Kidney epithelial cell (primary cell): ENCODE results near the gene FMNL2. TPM values are rescaled to one million over a fixed set of nuclear protein-coding genes. Genes with fewer than 3 reads are reported as not detected.
"Not testable (repeated sequence)": the region's sequence is repeated elsewhere in the genome, so short reads cannot be mapped to it uniquely, and the experiment has no call there.

Experiments
- DNase-seq: peaks from one replicate; pipeline ENCODE4 v3.0.0-alpha.2; 2010; ENCODE audit warnings: low read depth
- H3K27me3 ChIP-seq: 2 replicates; pipeline ENCODE4 v1.6.0; 2011; ENCODE audit warnings: low read length; ENCODE audit not compliant: control insufficient read depth, insufficient read depth
- H3K36me3 ChIP-seq: 2 replicates; pipeline ENCODE4 v1.5.1; 2011; ENCODE audit warnings: low read length; ENCODE audit not compliant: control insufficient read depth, insufficient read depth
- H3K4me3 ChIP-seq: 2 replicates; pipeline ENCODE4 v1.5.1; 2011; ENCODE audit warnings: low read depth, mild to moderate bottlenecking, control low read depth, low read length
- CTCF ChIP-seq: IDR thresholded peaks from 2 replicates; pipeline ENCODE4 v1.5.1; 2011; ENCODE audit warnings: mild to moderate bottlenecking, moderate library complexity, low read length, control low read depth, inconsistent platforms; ENCODE audit not compliant: insufficient read depth, poor library complexity, severe bottlenecking
- total RNA-seq: library from RNA; depleted of rRNA; stranded (reverse); fragments of >200 nt; gene quantifications from 2 replicates; pipeline ENCODE4 v1.2.3, GENCODE V29; 2015

FMNL2 gene
- total RNA-seq, 1 donor from 2014 or later, result 68.0 TPM

- H3K27me3 ChIP-seq, result no peaks in the 10 kb centered on the region
- H3K36me3 ChIP-seq, result no peaks in the 10 kb centered on the region
- H3K4me3 ChIP-seq, result no peak overlapping the region
- no peak for TF ChIP-seq CTCF
- DNase-seq, result no peak
Observed at GRCh38 chr2:152468899-152469692, 134.1 kb downstream of the FMNL2 start.

GRCh38 chr2:152470861-152471854 lies 136.2 kb downstream of the FMNL2 start:
- H3K4me3 ChIP-seq, result no peak overlapping the region
- no peaks in the 10 kb centered on the region for H3K36me3 ChIP-seq
- TF ChIP-seq CTCF, result no peak
- DNase-seq, result no peak
- no peaks in the 10 kb centered on the region for H3K27me3 ChIP-seq

- H3K4me3 ChIP-seq, result no peak overlapping the region
- H3K36me3 ChIP-seq, result no peaks in the 10 kb centered on the region
- no peak for TF ChIP-seq CTCF
- DNase-seq, result no peak
- H3K27me3 ChIP-seq, result no peaks in the 10 kb centered on the region
Observed at GRCh38 chr2:152472481-152472887, 137.5 kb downstream of the FMNL2 start.

- TF ChIP-seq CTCF, result no peak
- H3K36me3 ChIP-seq, result no peaks in the 10 kb centered on the region
- no peaks in the 10 kb centered on the region for H3K27me3 ChIP-seq
- no peak for DNase-seq
- H3K4me3 ChIP-seq, result no peak overlapping the region
Observed at GRCh38 chr2:152473151-152473857, 138.3 kb downstream of the FMNL2 start.

- not testable (repeated sequence) for H3K36me3 ChIP-seq, DNase-seq, H3K27me3 ChIP-seq, H3K4me3 ChIP-seq
Observed at GRCh38 chr2:152474523-152474922, 139.5 kb downstream of the FMNL2 start.

- Histone ChIP-seq H3K36me3 (no peaks in the 10 kb centered on the region), H3K27me3 (no peaks in the 10 kb centered on the region), H3K4me3 (no peak overlapping the region)
- DNase-seq, result no peak
- TF ChIP-seq CTCF, result no peak
Observed at GRCh38 chr2:152475982-152476381, 141.0 kb downstream of the FMNL2 start.
